Stimulated activated CD4-positive, alpha-beta T cell treated with anti-CD3 and anti-CD28 coated beads, Interleukin-12 subunit alpha, Interleukin-12 subunit beta, amount 100 ng/mL, for 4 hours (primary cell): ENCODE results near the gene TBC1D22A.

ENCODE experiments used
- DNase-seq: peaks from one replicate; pipeline ENCODE4 v3.0.0-alpha.2; 2020

The TBC1D22A gene

GRCh38 chr22:46843821-46844255, 81.4 kb downstream of the TBC1D22A start:
- no peak for DNase-seq

- no peak for DNase-seq
These were observed 82.3 kb downstream of the TBC1D22A start for GRCh38 chr22:46844606-46845210.

- DNase-seq: no peak
These were observed 83.1 kb downstream of the TBC1D22A start for GRCh38 chr22:46845296-46846149.

- peak; percentile 6 for DNase-seq
These were observed 83.8 kb downstream of the TBC1D22A start for GRCh38 chr22:46846150-46846831.

- no peak for DNase-seq
These were observed 84.4 kb downstream of the TBC1D22A start for GRCh38 chr22:46846832-46847355.

- DNase-seq: no peak
These were observed 85.7 kb downstream of the TBC1D22A start for GRCh38 chr22:46848197-46848596.

- no peak for DNase-seq
These were observed 86.7 kb downstream of the TBC1D22A start for GRCh38 chr22:46849101-46849500.

GRCh38 chr22:46849951-46850350, 87.5 kb downstream of the TBC1D22A start:
- no peak for DNase-seq

GRCh38 chr22:46851311-46851710, 88.9 kb downstream of the TBC1D22A start:
- DNase-seq: no peak

- DNase-seq: no peak
These were observed 89.5 kb downstream of the TBC1D22A start for GRCh38 chr22:46851941-46852340.

GRCh38 chr22:46852771-46853170, 90.3 kb downstream of the TBC1D22A start:
- no peak for DNase-seq

- DNase-seq: no peak
These were observed 90.7 kb downstream of the TBC1D22A start for GRCh38 chr22:46853191-46853590.

GRCh38 chr22:46854125-46854870, 91.8 kb downstream of the TBC1D22A start:
- no peak for DNase-seq

- DNase-seq: no peak
These were observed 93.2 kb downstream of the TBC1D22A start for GRCh38 chr22:46855681-46856080.

GRCh38 chr22:46856661-46857060, 94.2 kb downstream of the TBC1D22A start:
- DNase-seq: no peak

GRCh38 chr22:46857142-46857884, 94.9 kb downstream of the TBC1D22A start:
- no peak for DNase-seq

GRCh38 chr22:46857885-46858143, 95.4 kb downstream of the TBC1D22A start:
- DNase-seq: no peak

GRCh38 chr22:46858181-46858771, 95.8 kb downstream of the TBC1D22A start:
- DNase-seq: no peak

GRCh38 chr22:46860562-46860961, 98.1 kb downstream of the TBC1D22A start:
- DNase-seq: no peak

GRCh38 chr22:46861468-46862367, 99.3 kb downstream of the TBC1D22A start:
- DNase-seq: no peak
